HG03045 (cell line): ENCODE data around the gene DSTYK.

Experiments used
- ATAC-seq: cut with Tn5 transposase; IDR thresholded peaks from one replicate; pipeline ENCODE4 v1.9.1; 2021; ENCODE audit warnings: mild to moderate bottlenecking, moderate library complexity; ENCODE audit not compliant: unreplicated experiment

Gene DSTYK

DNA sequence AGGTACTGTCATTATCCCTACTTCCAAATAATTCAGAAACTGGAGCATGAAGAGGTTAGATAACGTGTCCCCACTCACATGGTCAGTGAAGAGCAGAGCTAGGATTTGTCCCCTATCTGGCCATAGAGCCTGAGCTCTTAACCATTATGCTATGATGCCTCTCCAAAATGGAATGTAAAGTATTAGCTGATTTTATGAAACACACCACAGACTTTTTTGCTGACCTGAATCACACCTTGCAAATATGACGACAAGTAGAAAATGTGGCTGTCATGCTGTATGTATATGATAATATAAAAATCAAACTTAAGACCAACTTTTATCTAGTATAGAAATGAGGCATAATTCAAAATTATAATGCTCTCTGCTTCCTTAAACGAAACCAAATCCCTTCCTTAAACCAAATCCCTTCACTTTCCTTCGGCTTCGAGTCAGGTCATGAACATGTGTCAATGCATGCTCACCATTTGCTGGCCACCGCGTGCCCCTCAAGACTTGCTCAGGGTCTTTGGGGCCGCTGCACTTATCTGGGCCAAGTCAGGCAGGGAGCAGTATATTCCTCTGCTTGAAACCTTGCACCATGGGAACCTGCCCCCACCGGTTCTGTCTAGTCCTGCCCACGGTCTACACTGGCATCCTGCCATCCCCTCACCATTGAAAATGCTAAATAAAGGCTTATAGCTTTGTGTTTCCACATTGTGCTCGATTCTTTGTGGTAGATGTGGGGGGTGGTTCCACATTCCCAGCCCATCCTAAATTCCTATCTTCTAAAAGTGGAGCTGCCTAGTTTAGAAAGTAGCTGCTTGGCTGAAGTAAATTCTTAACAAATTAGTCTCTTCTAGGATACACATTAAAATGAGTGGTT lies 14.6 kb upstream of the DSTYK start:
- ATAC-seq, result no peak

DNA sequence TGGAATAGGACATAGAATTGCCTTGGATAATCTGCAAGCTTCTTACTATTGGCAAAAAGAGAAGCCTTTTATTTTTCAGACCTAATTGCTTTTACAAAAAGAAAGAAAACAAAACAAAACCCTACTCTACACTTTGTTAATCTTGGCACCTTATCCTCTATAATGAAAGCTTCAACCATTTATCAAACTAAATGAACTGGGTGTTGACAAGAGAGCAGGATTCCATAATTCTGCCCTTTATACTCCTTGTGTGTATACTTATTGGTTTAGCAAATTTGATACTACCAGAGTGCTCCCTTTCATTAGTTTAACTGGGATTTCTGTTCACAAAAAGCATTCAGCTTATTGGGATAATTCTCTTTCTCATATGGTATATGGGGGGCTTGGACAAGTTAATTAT lies 13.2 kb upstream of the DSTYK start:
- no peak for ATAC-seq

DNA sequence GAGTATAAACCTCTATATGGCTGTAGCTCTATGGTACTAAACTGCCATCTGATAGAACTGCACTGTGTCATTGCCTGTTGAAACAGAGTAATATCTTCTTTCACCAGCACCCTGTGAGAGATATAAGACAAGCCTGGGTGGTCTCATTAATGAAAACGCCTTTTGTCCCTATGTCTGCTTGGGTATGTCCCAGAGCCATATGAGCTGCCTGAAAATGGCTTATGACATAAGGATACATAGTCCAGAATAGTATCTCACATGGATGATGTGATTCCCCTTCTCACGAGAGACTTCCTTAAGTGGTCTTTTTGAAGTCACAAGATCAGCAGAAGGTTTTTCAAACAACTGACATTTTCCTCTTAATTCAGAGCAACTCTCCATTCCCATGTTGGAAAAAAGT lies 8.9 kb upstream of the DSTYK start:
- no peak for ATAC-seq

DNA sequence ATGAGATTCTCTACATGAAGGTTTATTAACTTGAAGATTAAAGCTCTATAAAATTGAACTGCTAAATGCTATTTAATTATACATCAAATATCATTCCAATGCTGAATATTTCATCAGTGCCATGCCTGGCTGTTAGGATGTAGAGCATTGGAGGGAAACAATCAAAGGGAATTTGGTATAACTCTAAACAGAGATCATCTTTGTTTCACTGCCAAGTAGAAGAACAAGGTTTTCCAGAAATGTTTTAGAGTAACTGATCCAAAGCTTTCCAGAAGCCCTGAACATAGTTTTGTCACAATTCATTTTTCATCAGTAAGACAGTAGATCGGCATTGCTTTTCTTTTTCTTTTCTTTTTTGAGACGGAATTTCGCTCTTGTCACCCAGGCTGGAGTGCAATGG lies 5.9 kb upstream of the DSTYK start:
- no peak for ATAC-seq

DNA sequence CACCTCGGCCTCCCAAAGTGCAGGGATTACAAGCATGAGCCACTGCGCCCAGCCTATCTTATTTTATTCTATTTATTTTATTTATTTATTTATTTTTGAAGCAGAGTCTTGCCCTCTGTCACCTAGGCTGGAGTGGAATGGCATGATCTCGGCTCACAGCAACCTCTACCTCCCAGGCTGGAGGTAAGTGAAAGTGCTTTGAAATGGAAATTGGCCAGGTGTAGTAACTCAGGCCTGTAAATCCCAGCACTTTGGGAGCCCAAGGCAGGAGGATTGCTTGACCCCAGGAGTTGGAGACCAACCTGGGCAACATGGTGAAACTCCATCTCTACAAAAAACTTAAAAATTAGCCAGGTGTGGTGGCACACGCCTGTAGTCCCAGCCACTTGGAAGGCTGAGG lies 5.1 kb upstream of the DSTYK start:
- no peak for ATAC-seq

DNA sequence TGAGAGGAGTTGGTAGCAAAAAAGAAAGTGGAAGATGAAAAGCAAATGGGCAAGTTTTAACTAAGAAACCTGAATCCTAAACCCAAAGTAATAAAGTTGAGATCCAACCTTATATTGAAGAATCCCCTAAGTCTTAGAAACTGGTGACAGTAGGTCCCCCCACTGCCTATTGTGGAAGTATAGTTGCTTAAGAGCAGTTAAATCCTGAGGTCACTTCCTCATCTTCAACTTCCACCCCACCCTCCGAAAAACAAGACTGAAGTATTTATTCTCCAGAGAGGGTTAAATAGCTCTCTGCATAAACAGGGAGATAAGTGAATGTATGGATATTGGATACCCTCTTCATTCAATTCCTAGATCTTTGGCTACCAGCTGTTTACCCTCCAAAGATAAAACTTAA lies 3.3 kb upstream of the DSTYK start:
- no peak for ATAC-seq

DNA sequence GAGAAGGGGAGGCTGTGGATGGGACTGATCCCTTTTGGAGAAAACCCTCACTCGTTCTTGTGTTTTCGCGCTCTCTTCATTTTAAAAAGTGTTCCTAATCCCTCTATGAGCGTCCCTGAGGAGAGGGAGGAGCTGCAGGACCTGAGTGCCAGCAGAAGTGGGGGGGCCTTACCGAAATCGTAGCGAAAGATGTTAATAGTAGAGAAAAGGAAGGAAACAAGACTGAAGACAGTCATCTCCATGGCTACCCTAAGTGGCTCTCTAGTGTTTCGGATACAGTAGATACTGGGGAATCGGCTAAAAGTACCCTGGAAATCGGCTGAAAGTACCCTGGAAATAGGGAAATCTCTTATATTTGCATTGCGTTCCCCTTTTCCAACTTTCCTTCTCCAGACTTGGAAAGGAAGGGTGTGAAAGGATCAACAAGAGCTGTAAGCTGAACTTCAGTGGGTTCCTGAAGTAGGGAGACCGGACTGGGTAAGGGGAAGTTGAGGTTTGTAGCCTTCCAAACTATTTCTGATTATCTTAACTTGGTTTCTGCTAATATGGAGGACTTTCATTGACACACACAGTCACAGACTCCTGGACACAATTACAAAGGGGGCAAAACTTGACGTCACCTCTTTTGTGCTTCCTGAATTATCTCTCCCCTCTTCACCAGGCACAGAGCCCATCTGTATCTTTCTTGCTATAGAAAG lies 486 bp upstream of the DSTYK start:
- peak; percentile 11 for ATAC-seq

DNA sequence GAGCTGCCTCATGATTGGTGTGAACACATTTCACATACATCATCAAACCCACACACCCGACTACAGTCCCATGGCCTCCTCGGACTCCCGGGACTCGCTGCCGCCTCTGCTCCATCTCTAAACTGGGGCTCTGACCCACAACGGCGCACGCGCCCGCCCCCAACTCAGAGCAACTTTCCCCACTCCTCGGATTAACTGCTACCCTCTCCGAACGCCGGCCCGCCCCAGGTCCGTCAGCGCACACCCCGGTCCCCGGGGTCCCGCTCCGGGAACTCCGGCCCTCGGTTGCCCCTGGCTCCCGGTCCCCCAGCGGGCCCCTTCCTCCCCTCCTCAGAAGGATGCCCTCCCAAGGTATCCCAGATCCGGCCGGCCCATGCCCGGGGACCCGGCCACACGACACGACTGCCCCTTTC lies 740 bp downstream of the DSTYK start:
- peak; percentile 18 for ATAC-seq

DNA sequence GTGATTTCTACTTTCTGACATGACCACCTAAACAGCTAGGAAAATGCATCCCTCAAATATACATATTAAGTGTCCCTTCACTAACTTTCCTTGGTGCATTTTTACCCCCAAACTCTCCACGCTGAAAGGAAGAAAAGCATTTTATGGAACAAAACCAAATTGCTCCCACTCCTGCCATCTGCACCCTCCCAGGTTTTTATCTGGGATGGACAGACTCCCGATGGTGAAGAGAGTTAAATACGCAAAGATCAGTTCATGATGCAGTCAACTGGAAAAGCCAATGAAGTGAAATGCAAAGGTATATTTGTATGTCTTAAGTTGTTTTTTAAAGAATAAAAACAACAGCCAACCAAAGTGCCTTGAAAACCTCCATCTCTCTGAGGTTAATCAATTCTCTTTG lies 2.7 kb downstream of the DSTYK start:
- ATAC-seq, result no peak

DNA sequence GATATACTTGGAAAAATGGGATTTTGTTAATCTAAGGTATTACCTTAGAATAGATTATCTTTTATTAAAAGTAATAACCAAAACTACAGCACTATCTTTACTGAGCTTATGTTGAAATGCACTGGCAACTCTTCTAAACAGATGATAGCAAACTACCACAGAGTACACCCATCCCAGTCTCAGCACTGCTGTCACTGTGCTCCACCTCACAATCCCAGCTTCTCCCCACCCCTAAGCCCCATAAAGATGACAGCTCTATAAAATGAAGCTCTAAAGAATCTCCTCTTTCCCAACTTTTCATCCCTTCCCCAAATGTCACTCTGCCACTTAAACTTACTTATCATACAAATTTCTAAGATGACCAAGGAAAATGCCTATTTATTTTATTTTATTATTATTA lies 6.4 kb downstream of the DSTYK start:
- ATAC-seq, result no peak

DNA sequence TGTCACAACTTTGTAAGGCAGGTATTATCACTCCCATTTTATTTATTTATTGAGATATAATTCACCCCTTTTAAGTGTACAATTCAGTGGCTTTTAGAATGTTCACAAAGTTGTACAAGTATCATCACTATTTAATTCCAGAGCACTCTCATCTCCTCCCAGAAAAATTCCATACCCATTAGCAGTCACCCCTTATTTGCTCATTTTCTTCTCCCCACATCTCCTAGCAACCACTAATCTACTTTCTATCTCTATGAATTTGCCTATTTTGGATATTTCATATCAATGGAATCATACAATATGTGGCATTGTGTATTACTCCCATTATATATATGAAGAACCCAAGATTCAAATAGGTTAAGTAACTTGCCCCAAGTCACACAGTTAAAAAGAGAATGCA lies 7.0 kb downstream of the DSTYK start:
- no peak for ATAC-seq

DNA sequence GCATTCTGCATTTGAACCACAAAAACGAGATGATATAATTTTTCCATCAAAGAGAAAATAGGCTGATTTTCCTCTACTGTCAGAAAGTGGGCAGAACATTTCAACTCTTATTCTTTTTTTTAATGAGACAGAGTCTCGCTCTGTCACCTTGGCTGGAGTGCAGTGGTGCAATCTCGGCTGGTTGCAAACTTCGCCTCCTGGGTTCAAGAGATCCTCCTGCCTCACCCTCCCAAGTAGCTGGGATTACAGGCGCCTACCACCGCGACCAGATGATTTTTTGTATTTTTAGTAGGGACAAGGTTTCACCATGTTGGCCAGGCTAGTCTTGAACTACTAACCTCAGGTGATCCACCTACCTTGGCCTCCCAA lies 11.6 kb downstream of the DSTYK start:
- no peak for ATAC-seq

DNA sequence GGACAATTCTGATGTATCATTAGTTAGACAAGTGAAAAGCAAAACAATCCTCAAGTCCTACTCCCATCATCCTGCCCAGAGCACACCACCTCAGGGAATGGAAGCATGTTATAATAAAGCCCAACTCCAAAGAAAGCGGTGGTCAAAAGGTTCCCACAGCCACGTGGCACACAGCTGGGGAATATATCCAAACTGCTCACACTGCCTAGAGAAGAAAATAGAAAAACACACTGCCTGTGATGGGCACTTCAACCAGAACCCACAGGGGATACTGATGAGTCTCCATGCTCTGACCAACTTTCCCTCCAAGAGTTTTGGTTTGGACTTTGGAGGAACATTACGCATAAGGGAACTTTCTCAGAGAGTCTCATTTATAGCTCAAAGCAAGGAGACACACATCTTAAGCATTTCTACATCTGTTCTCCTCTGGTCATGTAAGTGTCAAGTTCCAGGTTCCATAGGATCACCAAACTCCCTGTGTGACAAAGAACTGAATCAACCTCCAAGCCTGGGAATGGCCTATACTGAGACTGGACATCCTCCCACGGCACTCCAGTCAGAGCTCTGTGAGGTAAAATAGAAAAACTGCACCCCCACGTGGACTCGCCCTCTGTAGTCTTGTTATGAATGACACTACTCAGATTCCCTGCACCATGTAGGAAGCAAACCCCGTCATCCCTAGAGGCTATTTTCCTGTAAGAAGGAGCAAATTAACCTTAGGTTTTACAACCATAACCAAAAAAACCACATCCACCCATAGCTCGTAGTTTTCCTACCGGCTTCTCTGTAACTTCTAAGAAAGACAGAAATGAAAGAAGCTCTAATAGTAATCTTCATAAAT lies 12.2 kb downstream of the DSTYK start:
- no peak for ATAC-seq

DNA sequence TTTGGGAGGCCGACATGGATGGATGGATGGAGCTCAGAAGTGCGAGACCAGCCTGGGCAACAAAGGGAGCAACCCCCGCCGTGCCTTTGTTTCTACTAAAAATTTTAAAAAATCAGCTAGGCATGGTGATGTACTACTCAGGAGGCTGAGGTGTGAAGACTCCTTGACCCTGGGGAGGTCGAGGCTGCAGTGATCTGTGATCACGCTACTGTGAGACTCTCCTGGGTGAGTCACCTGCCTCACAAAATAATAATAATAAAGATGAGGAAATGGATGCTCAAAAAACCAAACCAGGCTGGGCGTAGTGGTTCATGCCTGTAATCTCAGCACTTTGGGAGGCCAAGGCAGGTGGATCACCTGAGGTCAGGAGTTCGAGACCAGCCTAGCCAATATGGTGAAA lies 19.2 kb downstream of the DSTYK start:
- ATAC-seq, result no peak

DNA sequence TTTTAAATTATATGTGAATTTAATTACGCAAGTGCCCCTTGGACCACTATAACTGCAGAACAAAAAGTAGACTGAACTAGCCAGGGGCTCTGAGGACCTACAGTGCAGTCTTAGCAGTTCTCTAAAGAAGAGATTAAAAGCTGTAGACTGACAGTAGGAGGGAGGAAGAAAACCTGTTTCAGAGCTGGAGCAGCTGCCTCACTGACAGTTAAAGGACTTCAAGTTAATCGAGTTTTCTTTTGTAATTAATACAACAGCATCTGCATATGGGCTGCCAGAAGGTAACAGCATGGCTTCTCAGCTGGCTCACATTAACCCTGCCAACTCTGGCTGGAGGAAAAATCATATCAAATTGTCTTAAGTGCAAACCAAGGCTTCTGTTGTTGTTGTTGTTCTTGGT lies 19.9 kb downstream of the DSTYK start:
- ATAC-seq, result no peak

DNA sequence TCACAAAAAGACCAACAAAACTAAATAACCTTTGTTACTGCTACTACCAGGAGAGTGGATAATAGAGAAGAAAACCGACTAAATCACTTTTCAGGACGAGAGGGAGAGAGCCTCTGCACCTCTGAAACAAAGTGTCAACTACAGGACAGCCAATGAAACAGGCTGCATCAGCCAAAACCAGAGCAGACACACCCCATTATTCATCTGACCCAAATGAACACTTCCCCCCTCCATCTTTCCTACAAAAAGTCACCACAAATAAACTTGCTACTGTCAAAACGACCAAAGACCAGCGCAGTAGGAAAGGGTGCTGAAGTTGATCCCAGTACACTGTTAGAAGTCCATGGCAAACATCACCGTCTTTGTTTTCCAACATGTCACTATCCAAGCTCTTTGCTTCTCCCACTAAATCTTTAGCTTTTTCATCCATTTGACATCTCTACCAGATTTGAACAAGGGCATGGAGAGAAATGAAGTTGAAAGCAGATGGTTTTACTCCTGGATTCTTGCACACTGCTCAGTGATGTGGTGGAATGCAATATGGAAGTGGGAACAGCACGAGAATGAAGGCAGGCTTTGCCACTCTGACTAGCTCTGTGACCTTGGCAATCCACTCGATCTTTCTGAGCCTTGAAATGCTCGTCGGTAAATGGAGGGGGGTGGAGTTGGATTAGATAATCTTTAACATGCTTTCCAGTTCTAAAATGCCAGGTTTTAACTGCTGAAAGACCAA lies 20.5 kb downstream of the DSTYK start:
- no peak for ATAC-seq

DNA sequence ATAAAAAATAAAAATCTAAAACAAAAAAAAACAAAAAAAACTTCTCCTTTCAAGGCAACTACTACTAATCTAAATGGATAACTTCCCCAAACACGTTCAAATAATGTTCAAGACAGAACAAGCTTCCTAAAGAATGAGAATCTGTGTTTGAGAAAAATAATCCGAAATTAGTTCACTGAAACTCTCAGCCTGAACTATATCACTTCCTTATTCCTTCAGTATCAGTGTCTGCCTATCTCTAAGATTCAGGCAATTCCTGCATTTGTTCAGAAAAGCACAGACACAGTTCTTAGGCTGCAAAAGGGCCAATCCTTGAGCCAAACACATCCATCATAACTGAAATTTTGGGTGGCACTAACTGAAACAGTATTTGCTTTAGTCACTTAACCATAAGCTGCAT lies 22.4 kb downstream of the DSTYK start:
- ATAC-seq, result no peak

DNA sequence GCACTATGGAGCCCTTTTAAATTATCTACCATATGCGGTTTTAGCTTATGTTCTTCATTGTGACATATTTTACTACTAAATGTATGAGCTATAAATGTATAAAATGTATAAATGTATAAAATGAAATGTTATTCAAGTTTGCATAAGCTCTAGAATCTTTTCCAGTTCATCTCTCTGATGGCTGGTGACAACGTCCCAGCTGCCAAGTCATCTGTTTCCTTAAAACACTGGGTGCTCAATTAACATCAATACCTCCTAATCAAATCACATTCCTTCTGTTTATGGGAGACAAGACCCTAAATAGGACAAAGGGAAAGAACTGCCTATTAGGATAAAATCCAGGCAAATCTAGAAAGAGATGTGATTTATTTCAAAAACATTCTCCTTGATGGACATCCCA lies 22.9 kb downstream of the DSTYK start:
- no peak for ATAC-seq

DNA sequence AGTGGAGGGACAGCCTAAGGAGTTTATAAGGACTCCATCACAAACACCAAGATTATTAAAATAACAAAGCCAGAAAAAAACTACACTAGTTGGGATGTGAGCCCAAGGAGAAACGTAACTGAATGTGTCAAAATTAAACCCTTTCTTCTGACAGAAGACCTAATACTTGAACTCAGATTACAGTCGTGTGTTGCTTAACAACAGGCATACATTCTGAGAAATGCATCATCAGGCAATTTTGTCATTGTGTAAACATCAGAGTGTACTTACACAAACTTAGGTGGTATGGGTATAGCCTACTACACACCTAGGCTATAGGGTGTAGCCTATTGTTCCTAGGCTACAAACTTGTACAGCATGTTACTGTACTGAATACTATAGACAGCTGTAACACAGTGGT lies 23.4 kb downstream of the DSTYK start:
- no peak for ATAC-seq

DNA sequence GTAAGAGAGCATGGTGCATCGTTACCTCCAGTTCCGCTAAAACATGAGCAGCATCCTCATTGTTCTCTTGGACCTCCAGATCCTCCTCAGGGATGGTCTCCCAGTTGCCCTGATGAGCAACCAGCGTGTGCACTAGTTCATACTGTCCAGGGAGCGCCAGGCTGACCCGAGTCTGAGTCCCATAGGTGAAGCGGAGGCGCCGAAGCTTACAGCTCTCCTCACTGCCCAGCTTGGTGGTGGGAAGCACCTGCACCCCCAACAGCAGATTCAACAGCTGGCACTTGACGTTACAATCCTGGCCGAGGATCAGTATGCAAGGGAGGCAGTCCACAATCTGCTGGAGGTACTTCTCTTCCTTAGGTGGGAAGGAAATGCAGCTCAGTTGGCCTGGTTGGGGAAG lies 24.1 kb downstream of the DSTYK start:
- no peak for ATAC-seq

DNA sequence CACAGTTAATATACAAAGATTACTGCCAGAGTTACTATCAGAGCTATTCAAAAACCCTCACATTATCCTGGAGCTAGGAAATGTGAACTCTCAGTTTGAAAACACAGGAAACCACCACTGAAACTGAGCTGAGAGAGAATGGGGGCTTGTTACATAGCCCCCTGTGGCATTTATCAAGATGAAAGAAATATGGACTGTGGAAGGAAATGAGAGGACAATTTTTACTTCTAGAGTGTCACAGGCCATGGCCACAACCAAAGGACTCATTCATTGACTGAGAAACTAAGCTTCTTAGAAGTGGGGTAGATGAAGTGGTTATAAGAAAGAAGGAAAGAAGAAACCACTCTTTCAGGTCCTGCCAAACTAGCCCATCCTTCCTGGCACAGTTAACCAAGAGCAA lies 25.3 kb downstream of the DSTYK start:
- ATAC-seq, result no peak
